Measurements from ENCODE around the gene ZC2HC1B. TPM values are rescaled to one million over a fixed set of nuclear protein-coding genes. Genes with fewer than 3 reads are reported as not detected.

The ZC2HC1B gene
- total RNA-seq, 1 experiment from 2014 or later, result not detected

DNA sequence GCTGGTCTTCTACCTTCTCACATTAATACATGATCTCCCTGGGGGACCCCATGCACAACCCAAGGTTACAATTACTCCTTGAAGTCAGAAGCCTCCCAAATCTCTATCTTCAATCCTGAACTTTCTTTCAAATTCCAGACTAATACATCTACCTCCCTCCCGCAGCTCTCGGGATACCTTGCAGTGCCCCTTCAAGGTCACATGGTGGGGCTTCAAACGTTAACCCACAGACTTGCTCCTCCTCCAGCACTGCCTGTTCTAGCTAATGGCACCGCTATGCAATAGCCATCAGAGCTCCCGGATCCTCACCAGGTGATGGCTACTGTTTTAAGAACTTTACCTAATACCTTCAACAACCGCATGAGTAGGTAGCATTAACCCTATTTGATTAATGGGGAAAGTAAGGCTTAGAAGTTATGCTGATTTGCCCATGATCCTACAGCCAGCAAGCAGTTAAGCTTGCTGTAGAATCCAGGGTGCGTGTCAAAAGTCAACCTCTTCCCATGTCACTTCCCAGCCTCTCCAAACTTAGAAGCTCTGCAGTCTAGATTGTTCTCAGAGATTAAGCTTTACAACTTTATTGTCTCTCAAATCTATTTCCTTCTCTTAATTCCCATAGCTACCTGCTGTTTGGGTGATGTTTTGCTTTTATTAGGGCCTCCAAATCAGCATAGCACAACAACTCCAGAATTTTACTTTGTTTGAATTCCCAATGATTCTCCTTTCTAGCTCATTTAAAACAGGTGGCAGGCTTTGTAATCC lies 99.1 kb downstream of the ZC2HC1B start:
- Histone ChIP-seq H3K9me2 (ENCODE audit: insufficient read depth) (no peaks in the 10 kb centered on the region), H3K27me3 (ENCODE audit: insufficient read depth, low read length) (no peaks in the 10 kb centered on the region), H3K36me3 (ENCODE audit: control insufficient read depth in 1 of 2, insufficient read depth in 2 of 2, low read length in 2 of 2) (no peaks in the 10 kb centered on the region), H3K4me2 (ENCODE audit: low read length) (no peak overlapping the region), H3K9ac (ENCODE audit: low read length) (no peak overlapping the region), H3K4me3 (replicated peaks in 1 of 2; ENCODE audit: low read depth in 1 of 2, low read length in 2 of 2) (no peak overlapping the region), H4K20me1 (ENCODE audit: insufficient read depth) (no peaks in the 10 kb centered on the region), H3K4me1 (ENCODE audit: control insufficient read depth in 1 of 2, insufficient read depth in 2 of 2, low read length in 2 of 2) (no peaks in the 10 kb centered on the region), H3K79me2 (ENCODE audit: insufficient read depth, low read length) (no peaks in the 10 kb centered on the region), H3K27ac (ENCODE audit: low read depth, low read length) (no peak overlapping the region), H3K9me3 (ENCODE audit: control insufficient read depth in 1 of 2, insufficient read depth in 1 of 2, low read depth in 1 of 2, low read length in 2 of 2) (no peaks in the 10 kb centered on the region), H2AFZ (ENCODE audit: low read depth, low read length, poor library complexity, severe bottlenecking) (no peak overlapping the region)
- ChIA-PET POLR2A (no interaction called here), RAD21 (ENCODE audit: low non-redundant PET in 1 of 2, low total read pairs in 2 of 2, uncharacterized antibody in 2 of 2, unreplicated experiment in 2 of 2) (no interaction called here), CTCF (interaction anchor here (0.8 to 1.4 kb wide), 2 partner anchors 21 to 23 kb away, joined by 3 to 4 read pairs; no protein-coding TSS in a partner anchor)
- BruUV-seq (replicated peaks), result no TSS peak
- TF ChIP-seq, protein P1, sequence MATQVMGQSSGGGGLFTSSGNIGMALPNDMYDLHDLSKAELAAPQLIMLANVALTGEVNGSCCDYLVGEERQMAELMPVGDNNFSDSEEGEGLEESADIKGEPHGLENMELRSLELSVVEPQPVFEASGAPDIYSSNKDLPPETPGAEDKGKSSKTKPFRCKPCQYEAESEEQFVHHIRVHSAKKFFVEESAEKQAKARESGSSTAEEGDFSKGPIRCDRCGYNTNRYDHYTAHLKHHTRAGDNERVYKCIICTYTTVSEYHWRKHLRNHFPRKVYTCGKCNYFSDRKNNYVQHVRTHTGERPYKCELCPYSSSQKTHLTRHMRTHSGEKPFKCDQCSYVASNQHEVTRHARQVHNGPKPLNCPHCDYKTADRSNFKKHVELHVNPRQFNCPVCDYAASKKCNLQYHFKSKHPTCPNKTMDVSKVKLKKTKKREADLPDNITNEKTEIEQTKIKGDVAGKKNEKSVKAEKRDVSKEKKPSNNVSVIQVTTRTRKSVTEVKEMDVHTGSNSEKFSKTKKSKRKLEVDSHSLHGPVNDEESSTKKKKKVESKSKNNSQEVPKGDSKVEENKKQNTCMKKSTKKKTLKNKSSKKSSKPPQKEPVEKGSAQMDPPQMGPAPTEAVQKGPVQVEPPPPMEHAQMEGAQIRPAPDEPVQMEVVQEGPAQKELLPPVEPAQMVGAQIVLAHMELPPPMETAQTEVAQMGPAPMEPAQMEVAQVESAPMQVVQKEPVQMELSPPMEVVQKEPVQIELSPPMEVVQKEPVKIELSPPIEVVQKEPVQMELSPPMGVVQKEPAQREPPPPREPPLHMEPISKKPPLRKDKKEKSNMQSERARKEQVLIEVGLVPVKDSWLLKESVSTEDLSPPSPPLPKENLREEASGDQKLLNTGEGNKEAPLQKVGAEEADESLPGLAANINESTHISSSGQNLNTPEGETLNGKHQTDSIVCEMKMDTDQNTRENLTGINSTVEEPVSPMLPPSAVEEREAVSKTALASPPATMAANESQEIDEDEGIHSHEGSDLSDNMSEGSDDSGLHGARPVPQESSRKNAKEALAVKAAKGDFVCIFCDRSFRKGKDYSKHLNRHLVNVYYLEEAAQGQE (IDR thresholded peaks at IDR 0.05; ENCODE audit: low read depth), result no peak
- no peak for TF ChIP-seq TCF7L2 (IDR thresholded peaks at IDR 0.05; ENCODE audit: borderline replicate concordance, extremely low read depth, insufficient read depth, insufficient read length)
- TF ChIP-seq SIN3A (IDR thresholded peaks at IDR 0.05; ENCODE audit: low read depth), result no peak
- no peak for TF ChIP-seq YY1 (IDR thresholded peaks at IDR 0.05; ENCODE audit: extremely low read depth, insufficient replicate concordance, low read depth, low read length)
- no peak for TF ChIP-seq RAD21 (IDR thresholded peaks at IDR 0.05; ENCODE audit: low read depth)
- TF ChIP-seq ZFX (IDR thresholded peaks at IDR 0.05), result no peak
- no peak for TF ChIP-seq POLR2A (IDR thresholded peaks at IDR 0.05; ENCODE audit: borderline replicate concordance, extremely low read depth, insufficient read depth, insufficient read length)
- TF ChIP-seq CEBPB (IDR thresholded peaks at IDR 0.05; ENCODE audit: low read depth), result no peak
- TF ChIP-seq, protein P2, sequence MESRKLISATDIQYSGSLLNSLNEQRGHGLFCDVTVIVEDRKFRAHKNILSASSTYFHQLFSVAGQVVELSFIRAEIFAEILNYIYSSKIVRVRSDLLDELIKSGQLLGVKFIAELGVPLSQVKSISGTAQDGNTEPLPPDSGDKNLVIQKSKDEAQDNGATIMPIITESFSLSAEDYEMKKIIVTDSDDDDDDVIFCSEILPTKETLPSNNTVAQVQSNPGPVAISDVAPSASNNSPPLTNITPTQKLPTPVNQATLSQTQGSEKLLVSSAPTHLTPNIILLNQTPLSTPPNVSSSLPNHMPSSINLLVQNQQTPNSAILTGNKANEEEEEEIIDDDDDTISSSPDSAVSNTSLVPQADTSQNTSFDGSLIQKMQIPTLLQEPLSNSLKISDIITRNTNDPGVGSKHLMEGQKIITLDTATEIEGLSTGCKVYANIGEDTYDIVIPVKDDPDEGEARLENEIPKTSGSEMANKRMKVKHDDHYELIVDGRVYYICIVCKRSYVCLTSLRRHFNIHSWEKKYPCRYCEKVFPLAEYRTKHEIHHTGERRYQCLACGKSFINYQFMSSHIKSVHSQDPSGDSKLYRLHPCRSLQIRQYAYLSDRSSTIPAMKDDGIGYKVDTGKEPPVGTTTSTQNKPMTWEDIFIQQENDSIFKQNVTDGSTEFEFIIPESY (IDR thresholded peaks at IDR 0.05; ENCODE audit: extremely low read depth, insufficient replicate concordance, low read length), result no peak
- no peak for TF ChIP-seq EZH2 (IDR thresholded peaks at IDR 0.05)
- TF ChIP-seq SP1 (IDR thresholded peaks at IDR 0.05; ENCODE audit: low read depth), result no peak
- TF ChIP-seq CBX3 (IDR thresholded peaks at IDR 0.05; ENCODE audit: low read depth), result no peak
- no peak for TF ChIP-seq ELF1 (IDR thresholded peaks at IDR 0.05; ENCODE audit: borderline replicate concordance, low read depth)
- no peak for TF ChIP-seq FOSL1 (IDR thresholded peaks at IDR 0.05; ENCODE audit: low read depth)
- TF ChIP-seq EGR1 (IDR thresholded peaks at IDR 0.05; ENCODE audit: low read depth), result no peak
- no peak for TF ChIP-seq JUND (IDR thresholded peaks at IDR 0.05)
- TF ChIP-seq SRF (IDR thresholded peaks at IDR 0.05; ENCODE audit: low read depth), result no peak
- TF ChIP-seq, protein P3, sequence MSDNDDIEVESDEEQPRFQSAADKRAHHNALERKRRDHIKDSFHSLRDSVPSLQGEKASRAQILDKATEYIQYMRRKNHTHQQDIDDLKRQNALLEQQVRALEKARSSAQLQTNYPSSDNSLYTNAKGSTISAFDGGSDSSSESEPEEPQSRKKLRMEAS (IDR thresholded peaks at IDR 0.05), result no peak
- DNase-seq (ENCODE audit: low read depth, low spot score), result no peak
- ATAC-seq, result no peak
- intact Hi-C loops (cut with micrococcal nuclease), result no loop called here
